ENCODE results near the gene C5orf15. TPM values are rescaled to one million over a fixed set of nuclear protein-coding genes. Genes with fewer than 3 reads are reported as not detected.

Gene C5orf15
- total RNA-seq, 4 donors from 2014 or later = 29.3 to 34.4 (median 32.0) TPM

- H3K9me3 ChIP-seq = no peaks in the 10 kb centered on the region
- H3K4me3 ChIP-seq = no peak overlapping the region
- WGBS = 87% methylated on average over 10 of the region's 10 CpGs
- H3K36me3 ChIP-seq = peaks cover 31% of the 10 kb centered on the region
- TF ChIP-seq POLR2A (IDR thresholded peaks at IDR 0.05) (no peak), CTCF (IDR thresholded peaks at IDR 0.05) (no peak), EP300 (IDR thresholded peaks at IDR 0.05) (no peak), POLR2AphosphoS5 (IDR thresholded peaks at IDR 0.05) (no peak)
- peaks cover 6% of the 10 kb centered on the region for H3K4me1 ChIP-seq
- no peaks in the 10 kb centered on the region for H3K27me3 ChIP-seq
- no peak overlapping the region for H3K27ac ChIP-seq
- DNase-seq (ENCODE audit: low spot score in 2 of 2) = no peak
Measured at GRCh38 chr5:133953568-133954145, 14.8 kb downstream of the C5orf15 start.

GRCh38 chr5:133952729-133953567 lies 15.5 kb downstream of the C5orf15 start:
- Histone ChIP-seq H3K4me3 (no peak overlapping the region), H3K36me3 (peaks cover 28% of the 10 kb centered on the region), H3K27ac (peak overlapping the region; percentile 18), H3K27me3 (no peaks in the 10 kb centered on the region), H3K4me1 (peaks cover 6% of the 10 kb centered on the region), H3K9me3 (no peaks in the 10 kb centered on the region)
- DNase-seq (ENCODE audit: low spot score in 2 of 2) = peak in 1 of 2 donors; percentile 76
- TF ChIP-seq POLR2AphosphoS5 (IDR thresholded peaks at IDR 0.05) (peak in 1 of 3 donors; percentile 11), CTCF (IDR thresholded peaks at IDR 0.05) (no peak), POLR2A (IDR thresholded peaks at IDR 0.05) (no peak)
- 57% methylated on average over 9 of the region's 10 CpGs for WGBS

- WGBS = 91% methylated on average over 5 of the region's 7 CpGs
- Histone ChIP-seq H3K4me1 (peaks cover 6% of the 10 kb centered on the region), H3K27me3 (no peaks in the 10 kb centered on the region), H3K9me3 (no peaks in the 10 kb centered on the region), H3K4me3 (no peak overlapping the region), H3K36me3 (peaks cover 11% of the 10 kb centered on the region), H3K27ac (no peak overlapping the region)
- DNase-seq (ENCODE audit: low spot score in 2 of 2) = no peak
- TF ChIP-seq POLR2A (IDR thresholded peaks at IDR 0.05) = no peak
- no peak for TF ChIP-seq POLR2AphosphoS5 (IDR thresholded peaks at IDR 0.05)
- no peak for TF ChIP-seq EP300 (IDR thresholded peaks at IDR 0.05)
- no peak for TF ChIP-seq CTCF (IDR thresholded peaks at IDR 0.05)
Measured at GRCh38 chr5:133950821-133951612, 17.4 kb downstream of the C5orf15 start.

- no peak overlapping the region for H3K4me3 ChIP-seq
- H3K27me3 ChIP-seq = no peaks in the 10 kb centered on the region
- DNase-seq (ENCODE audit: low spot score in 2 of 2) = no peak
- no peak overlapping the region for H3K27ac ChIP-seq
- peaks cover 6% of the 10 kb centered on the region for H3K4me1 ChIP-seq
- H3K36me3 ChIP-seq = no peaks in the 10 kb centered on the region
- TF ChIP-seq POLR2AphosphoS5 (IDR thresholded peaks at IDR 0.05) (no peak), CTCF (IDR thresholded peaks at IDR 0.05) (no peak), EP300 (IDR thresholded peaks at IDR 0.05) (no peak), POLR2A (IDR thresholded peaks at IDR 0.05) (no peak)
- H3K9me3 ChIP-seq = no peaks in the 10 kb centered on the region
Measured at GRCh38 chr5:133948721-133949120, 19.7 kb downstream of the C5orf15 start.

GRCh38 chr5:133947431-133947841 lies 21.0 kb downstream of the C5orf15 start:
- DNase-seq (ENCODE audit: low spot score in 2 of 2) = no peak
- TF ChIP-seq EP300 (IDR thresholded peaks at IDR 0.05) (no peak), POLR2AphosphoS5 (IDR thresholded peaks at IDR 0.05) (no peak), POLR2A (IDR thresholded peaks at IDR 0.05) (no peak), CTCF (IDR thresholded peaks at IDR 0.05) (no peak)
- H3K27me3 ChIP-seq = no peaks in the 10 kb centered on the region
- no peaks in the 10 kb centered on the region for H3K36me3 ChIP-seq
- H3K4me3 ChIP-seq = no peak overlapping the region
- H3K4me1 ChIP-seq = peaks cover 10% of the 10 kb centered on the region
- no peak overlapping the region for H3K27ac ChIP-seq
- no peaks in the 10 kb centered on the region for H3K9me3 ChIP-seq
- WGBS = 72% methylated on average over 5 of the region's 5 CpGs
